Measurements from ENCODE around the gene ABR. TPM values are rescaled to one million over a fixed set of nuclear protein-coding genes. Genes with fewer than 3 reads are reported as not detected.

Gene ABR
- total RNA-seq, 2 experiments from 2014 or later, result 144 to 145 TPM

GRCh38 chr17:1197379-1197778 is 17.6 kb upstream of the ABR start:
- Mint-ChIP-seq H3K4me1 (peaks cover 56% of the 10 kb centered on the region), H3K27ac (peak overlapping the region; percentile 82), H3K27me3 (peaks cover 3% of the 10 kb centered on the region), H3K36me3 (ENCODE audit: low read depth) (no peaks in the 10 kb centered on the region), H3K4me3 (no peak overlapping the region), H3K9me3 (no peaks in the 10 kb centered on the region)
- ChIA-PET POLR2A (interaction anchor here (0.9 to 1.7 kb wide), 8 partner anchors 8 to 97 kb away, joined by 3 to 6 read pairs (median 4); no protein-coding TSS in a partner anchor), CTCF (interaction anchor here (0.7 to 6.7 kb wide), 8 partner anchors 9 to 757 kb away, joined by 3 to 74 read pairs (median 4); no protein-coding TSS in a partner anchor)
- no peak for DNase-seq

- DNase-seq, result no peak
Observed at GRCh38 chr17:1196946-1197345, 17.2 kb upstream of the ABR start.

GRCh38 chr17:1192911-1193699 is 13.3 kb upstream of the ABR start:
- POLR2A ChIA-PET, result no interaction called here

More at GRCh38 chr17:1196946-1197345, 17.2 kb upstream of the ABR start:
- Mint-ChIP-seq H3K27me3 (peaks cover 3% of the 10 kb centered on the region), H3K36me3 (ENCODE audit: low read depth) (no peaks in the 10 kb centered on the region), H3K4me1 (peaks cover 52% of the 10 kb centered on the region), H3K9me3 (no peaks in the 10 kb centered on the region), H3K27ac (no peak overlapping the region), H3K4me3 (no peak overlapping the region)
- ChIA-PET CTCF (interaction anchor here (0.7 to 6.7 kb wide), 6 partner anchors 9 to 139 kb away, joined by 3 to 74 read pairs (median 6); no protein-coding TSS in a partner anchor), POLR2A (interaction anchor here (0.9 to 1.7 kb wide), 3 partner anchors 16 to 89 kb away, joined by 4 to 6 read pairs (median 5); no protein-coding TSS in a partner anchor)

GRCh38 chr17:1190751-1191331 is 11.1 kb upstream of the ABR start:
- POLR2A ChIA-PET, result interaction anchor here (1.0 kb wide), 1 partner anchor 10 kb away, joined by 3 read pairs; no protein-coding TSS in a partner anchor

More at GRCh38 chr17:1192911-1193699, 13.3 kb upstream of the ABR start:
- Mint-ChIP-seq H3K27ac (no peak overlapping the region), H3K36me3 (ENCODE audit: low read depth) (no peaks in the 10 kb centered on the region), H3K4me1 (peaks cover 19% of the 10 kb centered on the region), H3K4me3 (no peak overlapping the region), H3K27me3 (peaks cover 19% of the 10 kb centered on the region), H3K9me3 (no peaks in the 10 kb centered on the region)
- CTCF ChIA-PET, result interaction anchor here (1.5 to 1.7 kb wide), 2 partner anchors 11 to 71 kb away, joined by 5 to 8 read pairs; no protein-coding TSS in a partner anchor
- no peak for DNase-seq

GRCh38 chr17:1188812-1189504 is 9.2 kb upstream of the ABR start:
- H3K4me1 Mint-ChIP-seq, result peaks cover 5% of the 10 kb centered on the region
- no peak overlapping the region for H3K4me3 Mint-ChIP-seq
- POLR2A ChIA-PET, result interaction anchor here (0.9 to 1.3 kb wide), 2 partner anchors 9 to 13 kb away, joined by 3 to 4 read pairs; no protein-coding TSS in a partner anchor
- peaks cover 23% of the 10 kb centered on the region for H3K27me3 Mint-ChIP-seq
- no peak overlapping the region for H3K27ac Mint-ChIP-seq
- H3K9me3 Mint-ChIP-seq, result no peaks in the 10 kb centered on the region
- CTCF ChIA-PET, result interaction anchor here (0.7 to 7.6 kb wide), 6 partner anchors 10 to 130 kb away, joined by 3 to 79 read pairs (median 12); no protein-coding TSS in a partner anchor
- no peaks in the 10 kb centered on the region for H3K36me3 Mint-ChIP-seq (ENCODE audit: low read depth)
- no peak for DNase-seq

More at GRCh38 chr17:1190751-1191331, 11.1 kb upstream of the ABR start:
- H3K4me3 Mint-ChIP-seq, result no peak overlapping the region
- H3K9me3 Mint-ChIP-seq, result no peaks in the 10 kb centered on the region
- no peak overlapping the region for H3K27ac Mint-ChIP-seq
- CTCF ChIA-PET, result interaction anchor here (0.7 to 7.6 kb wide), 3 partner anchors 10 to 439 kb away, joined by 3 to 79 read pairs (median 4); no protein-coding TSS in a partner anchor
- no peak for DNase-seq
- H3K27me3 Mint-ChIP-seq, result peaks cover 22% of the 10 kb centered on the region
- H3K36me3 Mint-ChIP-seq (ENCODE audit: low read depth), result no peaks in the 10 kb centered on the region
- peaks cover 5% of the 10 kb centered on the region for H3K4me1 Mint-ChIP-seq

GRCh38 chr17:1186923-1187771 is 7.4 kb upstream of the ABR start:
- H3K27ac Mint-ChIP-seq, result no peak overlapping the region

GRCh38 chr17:1186214-1186820 is 6.5 kb upstream of the ABR start:
- ChIA-PET POLR2A (no interaction called here), CTCF (interaction anchor here (1.8 to 7.6 kb wide), 4 partner anchors 13 to 127 kb away, joined by 5 to 79 read pairs (median 47); no protein-coding TSS in a partner anchor)
- Mint-ChIP-seq H3K36me3 (ENCODE audit: low read depth) (no peaks in the 10 kb centered on the region), H3K4me1 (peaks cover 7% of the 10 kb centered on the region), H3K27ac (no peak overlapping the region), H3K9me3 (no peaks in the 10 kb centered on the region), H3K27me3 (peaks cover 16% of the 10 kb centered on the region), H3K4me3 (no peak overlapping the region)
- DNase-seq, result no peak

More at GRCh38 chr17:1186923-1187771, 7.4 kb upstream of the ABR start:
- H3K4me1 Mint-ChIP-seq, result peaks cover 7% of the 10 kb centered on the region
- no peak overlapping the region for H3K4me3 Mint-ChIP-seq
- peaks cover 20% of the 10 kb centered on the region for H3K27me3 Mint-ChIP-seq
- no peaks in the 10 kb centered on the region for H3K9me3 Mint-ChIP-seq
- DNase-seq, result peak; percentile 80
- CTCF ChIA-PET, result interaction anchor here (0.6 to 7.6 kb wide), 13 partner anchors 12 to 155 kb away, joined by 3 to 79 read pairs (median 4); no protein-coding TSS in a partner anchor
- POLR2A ChIA-PET, result interaction anchor here (0.9 to 1.8 kb wide), 4 partner anchors 11 to 90 kb away, joined by 3 to 6 read pairs (median 4); no protein-coding TSS in a partner anchor
- H3K36me3 Mint-ChIP-seq (ENCODE audit: low read depth), result no peaks in the 10 kb centered on the region

GRCh38 chr17:1183171-1183873 is 3.5 kb upstream of the ABR start:
- Mint-ChIP-seq H3K4me1 (peaks cover 10% of the 10 kb centered on the region), H3K4me3 (no peak overlapping the region), H3K36me3 (ENCODE audit: low read depth) (no peaks in the 10 kb centered on the region), H3K27ac (no peak overlapping the region), H3K27me3 (peaks cover 9% of the 10 kb centered on the region), H3K9me3 (no peaks in the 10 kb centered on the region)
- POLR2A ChIA-PET, result no interaction called here
- CTCF ChIA-PET, result interaction anchor here (6.7 kb wide), 1 partner anchor 16 kb away, joined by 74 read pairs; no protein-coding TSS in a partner anchor
- no peak for DNase-seq

GRCh38 chr17:1182811-1183170 is 3.0 kb upstream of the ABR start:
- no peak overlapping the region for H3K4me3 Mint-ChIP-seq
- ChIA-PET POLR2A (no interaction called here), CTCF (no interaction called here)
- no peak for DNase-seq
- no peaks in the 10 kb centered on the region for H3K36me3 Mint-ChIP-seq (ENCODE audit: low read depth)
- no peak overlapping the region for H3K27ac Mint-ChIP-seq
- H3K4me1 Mint-ChIP-seq, result peaks cover 10% of the 10 kb centered on the region
- H3K27me3 Mint-ChIP-seq, result peaks cover 11% of the 10 kb centered on the region
- no peaks in the 10 kb centered on the region for H3K9me3 Mint-ChIP-seq

GRCh38 chr17:1181753-1182137 is 2.0 kb upstream of the ABR start:
- ChIA-PET POLR2A (interaction anchor here (1.7 kb wide), 1 partner anchor 16 kb away, joined by 6 read pairs; no protein-coding TSS in a partner anchor), CTCF (interaction anchor here (1.5 kb wide), 2 partner anchors 11 to 59 kb away, joined by 5 read pairs; no protein-coding TSS in a partner anchor)
- DNase-seq, result no peak

More at GRCh38 chr17:1181753-1182137, 2.0 kb upstream of the ABR start:
- Mint-ChIP-seq H3K27me3 (peaks cover 11% of the 10 kb centered on the region), H3K9me3 (no peaks in the 10 kb centered on the region), H3K27ac (no peak overlapping the region), H3K36me3 (ENCODE audit: low read depth) (no peaks in the 10 kb centered on the region), H3K4me1 (peaks cover 8% of the 10 kb centered on the region), H3K4me3 (no peak overlapping the region)

Data from activated CD4-positive, alpha-beta memory T cell treated with anti-CD3 and anti-CD28 coated beads, Interleukin-2, amount 10 ng/mL, durations not matched to agents 7 days and 5 days (primary cell).